LNCAP (cell line): ENCODE measurements around the gene UBE2G2.

ENCODE experiments used
- CTCF ChIP-seq: fragments of 450-650 bp; IDR thresholded peaks from 2 replicates; pipeline ENCODE4 v1.5.1; 2017; ENCODE audit warnings: mild to moderate bottlenecking

The UBE2G2 gene

GRCh38 chr21:44815852-44816628 lies 14.4 kb upstream of the UBE2G2 start:
- TF ChIP-seq CTCF: no peak

DNA sequence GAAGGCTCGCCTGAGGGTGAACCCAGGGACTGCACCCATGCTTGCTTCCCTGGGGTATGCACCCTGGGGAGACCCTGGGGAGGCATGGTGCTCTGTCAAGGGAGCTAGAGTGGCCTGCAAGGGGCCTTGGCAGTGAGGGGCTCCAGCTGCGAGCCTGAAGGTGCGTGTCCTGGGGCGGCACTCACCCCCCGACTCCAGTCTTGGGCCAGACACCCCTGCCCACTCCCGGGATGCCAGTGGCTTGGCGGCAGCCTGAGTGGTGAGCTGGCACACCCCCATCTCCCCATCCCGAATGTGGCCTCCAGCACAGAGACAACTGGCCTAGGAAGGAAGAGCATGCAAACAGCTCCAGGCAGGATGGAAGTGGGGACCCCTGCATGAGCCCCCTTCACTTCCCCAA lies 13.6 kb upstream of the UBE2G2 start:
- TF ChIP-seq CTCF: no peak

DNA sequence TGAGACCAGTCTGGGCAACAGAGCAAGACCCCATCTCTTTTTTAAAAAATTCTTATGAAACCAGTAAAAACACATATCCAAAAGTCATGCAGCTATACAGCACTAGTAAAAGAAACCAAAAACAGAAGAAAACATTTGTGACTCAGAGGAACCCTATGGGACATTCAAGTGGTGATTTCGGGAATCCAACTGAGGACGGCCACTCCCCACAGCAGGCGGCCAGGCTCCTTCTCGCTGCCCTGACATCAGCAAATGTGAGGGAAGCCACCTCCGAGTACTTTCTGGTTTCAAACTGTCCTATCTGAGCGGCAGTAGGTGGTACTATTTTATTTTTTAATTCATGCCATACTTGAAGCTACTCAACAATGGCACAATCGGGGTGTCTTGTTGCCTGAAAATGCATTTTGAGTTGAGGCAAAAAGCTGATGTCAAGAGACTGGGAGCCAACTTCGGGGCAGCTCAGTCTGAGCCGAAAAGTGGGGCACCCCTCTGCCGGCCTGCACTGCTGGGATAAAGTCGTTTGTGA lies 12.9 kb upstream of the UBE2G2 start:
- no peak for TF ChIP-seq CTCF

GRCh38 chr21:44813727-44814126 lies 12.1 kb upstream of the UBE2G2 start:
- TF ChIP-seq CTCF: no peak

GRCh38 chr21:44813149-44813548 lies 11.5 kb upstream of the UBE2G2 start:
- no peak for TF ChIP-seq CTCF

DNA sequence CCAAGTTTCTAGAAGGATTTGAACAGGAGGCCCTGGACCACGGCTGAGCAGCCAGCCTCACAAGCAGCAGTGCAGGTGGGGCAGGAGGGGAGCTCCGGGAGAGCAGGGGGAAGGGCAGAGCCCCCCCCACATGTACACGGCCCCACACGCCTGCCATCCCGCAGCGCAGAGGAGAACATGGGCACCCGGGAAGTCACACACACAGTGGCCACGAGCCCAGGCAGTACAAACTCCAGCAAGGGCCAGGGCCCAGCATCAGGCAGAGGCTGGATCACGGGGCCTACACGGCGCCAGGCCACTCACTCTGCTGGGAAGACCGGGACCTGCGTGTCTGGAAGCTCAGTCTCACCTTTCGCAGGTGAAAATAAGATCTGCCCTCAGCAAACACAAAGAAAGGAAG lies 11.0 kb upstream of the UBE2G2 start:
- no peak for TF ChIP-seq CTCF

GRCh38 chr21:44810779-44811178 lies 9.2 kb upstream of the UBE2G2 start:
- no peak for TF ChIP-seq CTCF
